Measurements from ENCODE around the gene OR5AK2. TPM values are rescaled to one million over a fixed set of nuclear protein-coding genes. Genes with fewer than 3 reads are reported as not detected.

Gene OR5AK2
- total RNA-seq, 4 donors from 2014 or later = not detected

DNA sequence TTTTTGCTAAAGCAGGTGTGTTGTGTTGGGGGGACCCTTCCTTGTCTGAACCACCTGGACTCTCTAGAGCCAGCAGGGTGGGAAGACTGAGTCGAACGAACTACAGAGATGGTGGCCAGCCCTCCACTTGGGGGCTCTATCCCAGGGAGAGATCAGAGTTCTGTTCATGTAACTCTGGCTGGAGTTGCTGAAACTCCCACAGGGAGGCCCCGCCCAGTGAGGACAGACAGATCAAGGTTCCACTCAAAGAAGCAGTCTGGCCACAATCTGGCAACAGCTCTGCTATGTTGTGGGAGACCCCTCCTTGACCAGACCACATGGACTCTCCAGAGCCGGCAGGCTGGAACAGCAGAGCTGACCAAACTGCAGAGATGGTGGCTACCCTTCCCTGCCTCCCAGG is 20.2 kb upstream of the OR5AK2 start:
- H3K4me1 ChIP-seq = no peaks in the 10 kb centered on the region
- TF ChIP-seq, protein P1, sequence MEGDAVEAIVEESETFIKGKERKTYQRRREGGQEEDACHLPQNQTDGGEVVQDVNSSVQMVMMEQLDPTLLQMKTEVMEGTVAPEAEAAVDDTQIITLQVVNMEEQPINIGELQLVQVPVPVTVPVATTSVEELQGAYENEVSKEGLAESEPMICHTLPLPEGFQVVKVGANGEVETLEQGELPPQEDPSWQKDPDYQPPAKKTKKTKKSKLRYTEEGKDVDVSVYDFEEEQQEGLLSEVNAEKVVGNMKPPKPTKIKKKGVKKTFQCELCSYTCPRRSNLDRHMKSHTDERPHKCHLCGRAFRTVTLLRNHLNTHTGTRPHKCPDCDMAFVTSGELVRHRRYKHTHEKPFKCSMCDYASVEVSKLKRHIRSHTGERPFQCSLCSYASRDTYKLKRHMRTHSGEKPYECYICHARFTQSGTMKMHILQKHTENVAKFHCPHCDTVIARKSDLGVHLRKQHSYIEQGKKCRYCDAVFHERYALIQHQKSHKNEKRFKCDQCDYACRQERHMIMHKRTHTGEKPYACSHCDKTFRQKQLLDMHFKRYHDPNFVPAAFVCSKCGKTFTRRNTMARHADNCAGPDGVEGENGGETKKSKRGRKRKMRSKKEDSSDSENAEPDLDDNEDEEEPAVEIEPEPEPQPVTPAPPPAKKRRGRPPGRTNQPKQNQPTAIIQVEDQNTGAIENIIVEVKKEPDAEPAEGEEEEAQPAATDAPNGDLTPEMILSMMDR (IDR thresholded peaks at IDR 0.05) = no peak
- TF ChIP-seq POLR2A (IDR thresholded peaks at IDR 0.05) = no peak
- H3K9me3 ChIP-seq = no peaks in the 10 kb centered on the region
- H3K4me3 ChIP-seq = no peak overlapping the region
- H3K36me3 ChIP-seq = no peaks in the 10 kb centered on the region
- no peak overlapping the region for H3K27ac ChIP-seq
- H3K27me3 ChIP-seq = no peaks in the 10 kb centered on the region
- DNase-seq = no peak

DNA sequence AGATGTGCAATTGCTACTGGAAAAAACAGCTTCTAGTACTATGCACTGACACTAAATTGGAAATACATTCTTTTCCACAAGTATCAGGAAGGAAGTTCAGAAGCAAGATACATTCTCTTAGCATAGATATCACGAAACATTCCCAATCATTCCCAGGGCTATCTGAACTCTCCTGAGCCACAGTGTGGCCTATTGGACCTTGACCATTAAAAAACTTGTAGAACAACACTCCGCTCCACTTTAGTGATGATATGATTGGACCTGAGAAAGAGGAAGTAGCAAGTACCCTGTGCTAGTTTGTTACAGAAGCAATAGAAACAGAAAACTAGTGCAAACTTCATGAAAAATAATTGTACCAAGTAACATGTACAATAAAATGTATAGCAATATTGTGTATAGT is 11.4 kb upstream of the OR5AK2 start:
- no peaks in the 10 kb centered on the region for H3K4me1 ChIP-seq
- no peaks in the 10 kb centered on the region for H3K9me3 ChIP-seq
- no peaks in the 10 kb centered on the region for H3K36me3 ChIP-seq
- H3K4me3 ChIP-seq = no peak overlapping the region
- no peak for TF ChIP-seq POLR2A (IDR thresholded peaks at IDR 0.05)
- TF ChIP-seq, protein P1 (IDR thresholded peaks at IDR 0.05) = no peak
- H3K27ac ChIP-seq = no peak overlapping the region
- no peak for DNase-seq
- H3K27me3 ChIP-seq = no peaks in the 10 kb centered on the region

DNA sequence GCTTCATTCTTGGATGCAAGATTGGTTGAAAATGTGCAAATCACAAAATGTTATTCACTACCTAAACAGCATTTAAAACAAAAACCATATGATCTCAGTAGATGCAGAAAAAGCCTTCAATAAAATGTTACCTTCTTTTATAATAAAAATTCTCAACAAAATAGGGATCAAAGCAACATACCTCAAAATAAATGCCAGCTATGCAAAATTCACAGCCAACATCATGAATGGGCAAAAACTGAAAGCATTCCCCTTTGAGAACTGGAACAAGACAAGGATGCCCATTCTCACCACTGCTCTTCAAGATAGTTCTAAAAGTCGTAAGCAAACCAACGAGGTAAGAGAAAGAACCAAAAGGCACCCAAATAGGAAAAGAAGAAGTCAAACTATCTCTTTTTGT is 2.0 kb downstream of the OR5AK2 start:
- H3K36me3 ChIP-seq = no peaks in the 10 kb centered on the region
- no peaks in the 10 kb centered on the region for H3K9me3 ChIP-seq
- TF ChIP-seq, protein P1 (IDR thresholded peaks at IDR 0.05) = no peak
- TF ChIP-seq POLR2A (IDR thresholded peaks at IDR 0.05) = no peak
- H3K4me1 ChIP-seq = no peaks in the 10 kb centered on the region
- DNase-seq = no peak
- no peaks in the 10 kb centered on the region for H3K27me3 ChIP-seq
- H3K4me3 ChIP-seq = no peak overlapping the region
- no peak overlapping the region for H3K27ac ChIP-seq

DNA sequence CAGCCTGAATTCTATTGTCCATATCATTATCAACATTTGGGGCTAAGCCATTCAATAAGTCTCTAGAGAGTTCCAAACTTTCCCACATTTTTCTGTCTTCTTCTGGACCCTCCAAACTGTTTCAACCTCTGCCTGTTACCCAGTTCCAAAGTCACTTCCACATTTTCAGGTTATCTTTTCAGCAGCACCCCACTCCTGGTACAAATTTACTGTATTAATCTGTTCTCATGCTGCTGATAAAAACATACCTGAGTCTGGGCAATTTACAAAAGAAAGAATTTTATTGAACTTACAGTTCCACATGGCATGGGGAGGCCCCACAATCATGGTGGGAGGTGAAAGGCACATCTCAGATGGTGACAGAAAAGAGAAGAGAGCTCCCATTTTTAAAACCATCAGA is 5.8 kb downstream of the OR5AK2 start:
- Histone ChIP-seq H3K27me3 (no peaks in the 10 kb centered on the region), H3K4me3 (no peak overlapping the region), H3K9me3 (no peaks in the 10 kb centered on the region), H3K4me1 (no peaks in the 10 kb centered on the region), H3K36me3 (no peaks in the 10 kb centered on the region), H3K27ac (no peak overlapping the region)
- TF ChIP-seq, protein P1 (IDR thresholded peaks at IDR 0.05) = no peak
- TF ChIP-seq POLR2A (IDR thresholded peaks at IDR 0.05) = no peak
- DNase-seq = no peak

DNA sequence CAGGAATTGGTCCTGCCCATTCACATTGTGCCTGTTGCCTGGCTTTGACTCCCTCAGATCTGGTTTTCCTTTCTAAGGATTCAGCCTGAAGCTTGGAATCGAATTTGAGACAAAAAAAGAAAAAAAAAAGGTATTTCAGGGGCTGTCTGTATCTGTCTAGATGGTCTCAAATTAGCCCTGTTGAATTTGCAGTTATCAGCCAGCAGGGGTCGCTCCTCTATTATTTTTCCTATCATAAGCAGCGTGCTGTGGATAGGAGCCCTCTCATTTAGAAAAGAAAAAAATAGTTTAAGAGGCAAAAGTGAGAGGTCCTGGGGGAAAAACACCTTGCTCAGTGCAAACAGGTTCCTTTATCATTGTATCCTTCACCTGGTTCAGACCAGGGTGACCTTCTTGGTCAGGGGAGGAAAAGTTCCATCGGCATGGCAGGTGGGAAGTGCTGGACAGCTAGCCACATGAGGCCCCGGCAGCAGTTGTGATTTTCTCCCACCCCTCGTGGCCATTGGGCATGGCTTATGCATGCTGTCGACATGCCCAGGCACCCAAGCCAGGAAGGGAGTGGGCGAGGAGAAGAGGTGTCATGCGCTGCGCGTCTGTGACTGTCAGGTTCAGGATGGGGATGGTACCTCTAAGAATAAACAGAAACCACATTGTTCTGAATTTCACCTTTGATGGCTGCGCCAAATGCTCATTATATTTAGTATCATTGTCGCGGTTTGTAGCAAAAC is 13.1 kb downstream of the OR5AK2 start:
- Histone ChIP-seq H3K36me3 (no peaks in the 10 kb centered on the region), H3K4me3 (no peak overlapping the region)
- TF ChIP-seq, protein P1 (IDR thresholded peaks at IDR 0.05) = peak in 1 of 6 experiments; percentile 15
- no peak for TF ChIP-seq POLR2A (IDR thresholded peaks at IDR 0.05)

More for the DNA sequence above, 13.1 kb downstream of the OR5AK2 start:
- no peaks in the 10 kb centered on the region for H3K4me1 ChIP-seq
- H3K27me3 ChIP-seq = no peaks in the 10 kb centered on the region
- no peak for DNase-seq
- no peak overlapping the region for H3K27ac ChIP-seq
- peaks cover 0 to 5% (median 1%) of the 10 kb centered on the region in 4 donors for H3K9me3 ChIP-seq

Data from Peyer's patch (tissue), 4 donors.